ENCODE measurements around the gene BCS1L. TPM values are rescaled to one million over a fixed set of nuclear protein-coding genes. Genes with fewer than 3 reads are reported as not detected.

Gene BCS1L
- total RNA-seq (10 to 100 TPM; 21.4 to 62.0 (median 49.0) TPM), polyA plus RNA-seq (10 to 100 TPM; 15.5 to 21.2 TPM), total RNA-seq (17.0 reads per million, percentile 47 among the genes with 10 or more reads in this experiment)

- Mint-ChIP-seq H3K27ac (peak within 1 kb of the TSS; percentile 74 to 96 (median 93)), H3K36me3 (peaks cover 0 to 24% (median 4%) of the 10 kb centered on the region in 5 donors), H3K4me1 (peaks cover 25 to 45% (median 38%) of the 10 kb centered on the region in 7 donors), H3K4me3 (peak within 1 kb of the TSS; percentile 90 to 99 (median 98)), H3K27me3 (no peaks in the 10 kb centered on the region), H3K9me3 (no peaks in the 10 kb centered on the region)
- Histone ChIP-seq H3K9me3 (ENCODE audit: control insufficient read depth in 2 of 3, low read length in 3 of 3) (no peaks in the 10 kb centered on the region), H3K4me3 (ENCODE audit: low read length) (peak within 1 kb of the TSS; percentile 83), H3K27ac (ENCODE audit: low read depth, low read length) (peak within 1 kb of the TSS; percentile 80), H3K27me3 (ENCODE audit: control insufficient read depth in 2 of 2, insufficient read depth in 2 of 2, low read length in 2 of 2) (no peaks in the 10 kb centered on the region), H3K4me1 (ENCODE audit: control insufficient read depth in 2 of 2, insufficient read depth in 2 of 2, low read length in 2 of 2) (peaks cover 7 to 15% of the 10 kb centered on the region in 2 donors), H3K36me3 (ENCODE audit: control insufficient read depth in 2 of 3, insufficient read depth in 3 of 3, low read length in 3 of 3) (peaks cover 9 to 56% (median 15%) of the 10 kb centered on the region in 3 experiments)
- CTCF ChIA-PET, result interaction anchor here (0.6 to 3.4 kb wide), 9 partner anchors 11 to 234 kb away, joined by 3 to 11 read pairs (median 5); partner anchors contain the start of genes RNF25 and STK36
- intact Hi-C loops (cut with micrococcal nuclease), result loop anchor here (1.0 to 5.0 kb wide), 16 partner anchors 13 to 729 kb away; partner anchors contain the start of genes AAMP (in 2 of the 2), CNOT9 (in 2 of the 2), PNKD (in 2 of the 2) and RNF25 (in 2 of the 2)
- POLR2A ChIA-PET, result interaction anchor here (0.7 to 4.2 kb wide), 11 partner anchors 9 to 341 kb away, joined by 3 to 69 read pairs (median 4); partner anchors contain the start of genes CTDSP1, RNF25 and STK36
- DNase-seq (peak; percentile 75 to 95 (median 90)), ATAC-seq (peak; percentile 99)
These were observed at the start of gene BCS1L, which contains the start of gene ZNF142 for GRCh38 chr2:218659258-218659987. BCS1L (plus strand) TSS chr2:218659683; CDS start chr2:218660988, 1,305 bp downstream. ZNF142 (minus strand) TSS chr2:218659623; CDS start chr2:218656429, 3,194 bp downstream.

GRCh38 chr2:218615868-218616315 is 43.6 kb upstream of the BCS1L start:
- DNase-seq (no peak), ATAC-seq (no peak)
- H3K27ac ChIP-seq (ENCODE audit: low read depth, low read length), result no peak overlapping the region
- ChIA-PET CTCF (no interaction called here), POLR2A (interaction anchor here (0.6 kb wide), 1 partner anchor 257 kb away, joined by 3 read pairs; no protein-coding TSS in a partner anchor)
- H3K4me1 Mint-ChIP-seq, result peaks cover 0 to 2% (median 0%) of the 10 kb centered on the region in 7 donors
- no peaks in the 10 kb centered on the region for H3K36me3 Mint-ChIP-seq
- no peak overlapping the region for H3K27ac Mint-ChIP-seq
- H3K4me3 ChIP-seq (ENCODE audit: low read length), result no peak overlapping the region
- intact Hi-C loops (cut with micrococcal nuclease), result no loop called here
- H3K9me3 Mint-ChIP-seq, result no peaks in the 10 kb centered on the region
- H3K27me3 Mint-ChIP-seq, result peaks cover 0 to 4% (median 0%) of the 10 kb centered on the region in 5 donors
- no peaks in the 10 kb centered on the region for H3K36me3 ChIP-seq (ENCODE audit: control insufficient read depth in 2 of 3, insufficient read depth in 3 of 3, low read length in 3 of 3)
- no peaks in the 10 kb centered on the region for H3K27me3 ChIP-seq (ENCODE audit: control insufficient read depth in 2 of 2, insufficient read depth in 2 of 2, low read length in 2 of 2)
- no peak overlapping the region for H3K4me3 Mint-ChIP-seq
- no peaks in the 10 kb centered on the region for H3K4me1 ChIP-seq (ENCODE audit: control insufficient read depth in 2 of 2, insufficient read depth in 2 of 2, low read length in 2 of 2)
- no peaks in the 10 kb centered on the region for H3K9me3 ChIP-seq (ENCODE audit: control insufficient read depth in 2 of 3, low read length in 3 of 3)

GRCh38 chr2:218618102-218618860 is 41.2 kb upstream of the BCS1L start:
- peaks cover 0 to 4% (median 0%) of the 10 kb centered on the region in 5 donors for H3K27me3 Mint-ChIP-seq
- no peak overlapping the region for H3K4me3 ChIP-seq (ENCODE audit: low read length)
- H3K36me3 ChIP-seq (ENCODE audit: control insufficient read depth in 2 of 3, insufficient read depth in 3 of 3, low read length in 3 of 3), result no peaks in the 10 kb centered on the region
- no peak overlapping the region for H3K4me3 Mint-ChIP-seq
- H3K36me3 Mint-ChIP-seq, result peaks cover 0 to 6% (median 0%) of the 10 kb centered on the region in 5 donors
- no peaks in the 10 kb centered on the region for H3K27me3 ChIP-seq (ENCODE audit: control insufficient read depth in 2 of 2, insufficient read depth in 2 of 2, low read length in 2 of 2)
- DNase-seq, result no peak
- H3K4me1 Mint-ChIP-seq, result peaks cover 0 to 4% (median 3%) of the 10 kb centered on the region in 7 donors
- ATAC-seq, result no peak
- ChIA-PET POLR2A (no interaction called here), CTCF (no interaction called here)
- H3K9me3 ChIP-seq (ENCODE audit: control insufficient read depth in 2 of 3, low read length in 3 of 3), result no peaks in the 10 kb centered on the region
- H3K4me1 ChIP-seq (ENCODE audit: control insufficient read depth in 2 of 2, insufficient read depth in 2 of 2, low read length in 2 of 2), result no peaks in the 10 kb centered on the region
- no peaks in the 10 kb centered on the region for H3K9me3 Mint-ChIP-seq
- H3K27ac ChIP-seq (ENCODE audit: low read depth, low read length), result no peak overlapping the region
- intact Hi-C loops (cut with micrococcal nuclease), result no loop called here
- H3K27ac Mint-ChIP-seq, result no peak overlapping the region

GRCh38 chr2:218621007-218621406 is 38.5 kb upstream of the BCS1L start:
- Histone ChIP-seq H3K36me3 (ENCODE audit: control insufficient read depth in 2 of 3, insufficient read depth in 3 of 3, low read length in 3 of 3) (no peaks in the 10 kb centered on the region), H3K4me1 (ENCODE audit: control insufficient read depth in 2 of 2, insufficient read depth in 2 of 2, low read length in 2 of 2) (no peaks in the 10 kb centered on the region), H3K4me3 (ENCODE audit: low read length) (no peak overlapping the region), H3K27me3 (ENCODE audit: control insufficient read depth in 2 of 2, insufficient read depth in 2 of 2, low read length in 2 of 2) (no peaks in the 10 kb centered on the region), H3K27ac (ENCODE audit: low read depth, low read length) (no peak overlapping the region), H3K9me3 (ENCODE audit: control insufficient read depth in 2 of 3, low read length in 3 of 3) (no peaks in the 10 kb centered on the region)
- ATAC-seq (no peak), DNase-seq (no peak)
- Mint-ChIP-seq H3K27me3 (no peaks in the 10 kb centered on the region), H3K4me1 (peaks cover 0 to 6% (median 4%) of the 10 kb centered on the region in 7 donors), H3K36me3 (peaks cover 0 to 6% (median 0%) of the 10 kb centered on the region in 5 donors), H3K27ac (no peak overlapping the region), H3K4me3 (no peak overlapping the region), H3K9me3 (no peaks in the 10 kb centered on the region)
- CTCF ChIA-PET, result no interaction called here
- intact Hi-C loops (cut with micrococcal nuclease), result no loop called here
- POLR2A ChIA-PET, result no interaction called here

GRCh38 chr2:218622606-218623365 is 36.7 kb upstream of the BCS1L start:
- H3K36me3 Mint-ChIP-seq, result peaks cover 0 to 6% (median 0%) of the 10 kb centered on the region in 5 donors
- no peaks in the 10 kb centered on the region for H3K27me3 ChIP-seq (ENCODE audit: control insufficient read depth in 2 of 2, insufficient read depth in 2 of 2, low read length in 2 of 2)
- peaks cover 0 to 6% (median 4%) of the 10 kb centered on the region in 7 donors for H3K4me1 Mint-ChIP-seq
- ATAC-seq, result no peak
- no peaks in the 10 kb centered on the region for H3K9me3 Mint-ChIP-seq
- no peak for DNase-seq
- ChIA-PET POLR2A (no interaction called here), CTCF (no interaction called here)
- no peaks in the 10 kb centered on the region for H3K9me3 ChIP-seq (ENCODE audit: control insufficient read depth in 2 of 3, low read length in 3 of 3)
- no peaks in the 10 kb centered on the region for H3K27me3 Mint-ChIP-seq
- H3K4me1 ChIP-seq (ENCODE audit: control insufficient read depth in 2 of 2, insufficient read depth in 2 of 2, low read length in 2 of 2), result no peaks in the 10 kb centered on the region
- no peaks in the 10 kb centered on the region for H3K36me3 ChIP-seq (ENCODE audit: control insufficient read depth in 2 of 3, insufficient read depth in 3 of 3, low read length in 3 of 3)
- H3K4me3 ChIP-seq (ENCODE audit: low read length), result no peak overlapping the region
- no peak overlapping the region for H3K27ac ChIP-seq (ENCODE audit: low read depth, low read length)
- no peak overlapping the region for H3K4me3 Mint-ChIP-seq
- intact Hi-C loops (cut with micrococcal nuclease), result no loop called here
- no peak overlapping the region for H3K27ac Mint-ChIP-seq

DNA sequence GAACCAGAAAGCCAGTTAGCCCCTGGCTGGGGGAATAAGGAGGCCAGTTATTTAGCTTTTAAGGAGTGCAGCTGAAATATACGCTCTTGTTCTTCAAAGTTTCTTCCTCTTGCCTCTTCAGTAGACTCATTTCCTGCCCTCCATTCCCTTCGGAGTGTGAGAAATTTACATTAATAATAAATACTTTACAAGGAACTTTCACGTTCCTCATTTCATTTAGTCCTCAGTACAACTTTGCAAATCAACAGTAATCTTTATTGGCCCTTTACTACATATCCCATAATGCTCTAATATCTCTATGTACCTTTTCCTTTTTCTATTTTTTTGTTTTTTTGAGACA is 36.1 kb upstream of the BCS1L start:
- no peaks in the 10 kb centered on the region for H3K27me3 Mint-ChIP-seq
- CTCF ChIA-PET, result no interaction called here

More for the DNA sequence above, 36.1 kb upstream of the BCS1L start:
- peak overlapping the region in 1 of 9 donors; percentile 46 for H3K27ac Mint-ChIP-seq
- Histone ChIP-seq H3K27ac (ENCODE audit: low read depth, low read length) (no peak overlapping the region), H3K9me3 (ENCODE audit: control insufficient read depth in 2 of 3, low read length in 3 of 3) (no peaks in the 10 kb centered on the region), H3K4me1 (ENCODE audit: control insufficient read depth in 2 of 2, insufficient read depth in 2 of 2, low read length in 2 of 2) (no peaks in the 10 kb centered on the region), H3K36me3 (ENCODE audit: control insufficient read depth in 2 of 3, insufficient read depth in 3 of 3, low read length in 3 of 3) (no peaks in the 10 kb centered on the region), H3K27me3 (ENCODE audit: control insufficient read depth in 2 of 2, insufficient read depth in 2 of 2, low read length in 2 of 2) (no peaks in the 10 kb centered on the region), H3K4me3 (ENCODE audit: low read length) (no peak overlapping the region)
- peaks cover 0 to 6% (median 0%) of the 10 kb centered on the region in 5 donors for H3K36me3 Mint-ChIP-seq
- POLR2A ChIA-PET, result no interaction called here
- H3K9me3 Mint-ChIP-seq, result no peaks in the 10 kb centered on the region
- H3K4me1 Mint-ChIP-seq, result peaks cover 0 to 6% (median 4%) of the 10 kb centered on the region in 7 donors
- no peak for DNase-seq
- ATAC-seq, result no peak
- intact Hi-C loops (cut with micrococcal nuclease), result no loop called here
- H3K4me3 Mint-ChIP-seq, result no peak overlapping the region
